ENCODE results near the gene ATP8B3. TPM values are rescaled to one million over a fixed set of nuclear protein-coding genes. Genes with fewer than 3 reads are reported as not detected.
A peak's percentile ranks its signal among the peaks of the same experiment; 100 is the strongest.

Gene ATP8B3
- total and polyA plus RNA-seq, 2 of the 13 experiments (the other 11 are each of a cell fraction or from before 2014, with no cell fraction given), result 2.6 to 5.9 TPM

DNA sequence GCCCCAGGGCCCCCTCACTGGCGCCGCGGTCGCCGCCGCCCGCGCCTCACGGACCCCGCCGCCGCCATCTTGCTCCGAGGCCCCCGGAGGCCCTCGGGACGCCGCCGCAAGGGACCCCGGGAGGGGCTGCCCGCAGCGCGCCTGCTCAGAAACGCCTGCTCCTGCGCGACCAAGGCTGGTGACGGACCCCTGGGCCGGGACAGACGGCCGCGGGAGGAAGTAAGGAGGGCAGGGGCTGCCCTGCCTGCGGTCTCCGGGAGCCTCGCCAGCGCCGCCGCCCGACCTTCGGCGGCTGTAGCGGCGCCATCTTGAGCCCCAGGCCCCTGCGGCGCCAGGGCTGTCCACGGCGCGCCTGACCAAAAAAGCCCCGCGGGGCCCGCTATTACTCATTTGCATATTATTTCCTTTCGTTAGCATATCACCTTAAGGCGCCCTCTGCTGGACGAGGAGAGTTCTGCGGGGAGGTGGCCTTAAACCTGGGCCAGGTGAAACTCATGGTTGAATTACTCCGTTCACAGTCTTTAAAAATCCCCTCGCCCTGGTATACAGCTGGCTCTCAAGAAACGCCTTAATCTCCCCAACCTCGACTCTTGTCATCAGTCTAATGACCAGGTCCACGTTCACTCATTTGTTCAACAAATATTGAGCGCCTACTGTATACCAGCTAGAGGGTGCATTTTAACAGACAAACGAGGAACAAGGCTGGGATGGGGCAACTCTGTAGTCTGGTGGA lies 36.5 kb upstream of the ATP8B3 start, which contains the start of gene REXO1 (continued):
- TF ChIP-seq, protein P1, sequence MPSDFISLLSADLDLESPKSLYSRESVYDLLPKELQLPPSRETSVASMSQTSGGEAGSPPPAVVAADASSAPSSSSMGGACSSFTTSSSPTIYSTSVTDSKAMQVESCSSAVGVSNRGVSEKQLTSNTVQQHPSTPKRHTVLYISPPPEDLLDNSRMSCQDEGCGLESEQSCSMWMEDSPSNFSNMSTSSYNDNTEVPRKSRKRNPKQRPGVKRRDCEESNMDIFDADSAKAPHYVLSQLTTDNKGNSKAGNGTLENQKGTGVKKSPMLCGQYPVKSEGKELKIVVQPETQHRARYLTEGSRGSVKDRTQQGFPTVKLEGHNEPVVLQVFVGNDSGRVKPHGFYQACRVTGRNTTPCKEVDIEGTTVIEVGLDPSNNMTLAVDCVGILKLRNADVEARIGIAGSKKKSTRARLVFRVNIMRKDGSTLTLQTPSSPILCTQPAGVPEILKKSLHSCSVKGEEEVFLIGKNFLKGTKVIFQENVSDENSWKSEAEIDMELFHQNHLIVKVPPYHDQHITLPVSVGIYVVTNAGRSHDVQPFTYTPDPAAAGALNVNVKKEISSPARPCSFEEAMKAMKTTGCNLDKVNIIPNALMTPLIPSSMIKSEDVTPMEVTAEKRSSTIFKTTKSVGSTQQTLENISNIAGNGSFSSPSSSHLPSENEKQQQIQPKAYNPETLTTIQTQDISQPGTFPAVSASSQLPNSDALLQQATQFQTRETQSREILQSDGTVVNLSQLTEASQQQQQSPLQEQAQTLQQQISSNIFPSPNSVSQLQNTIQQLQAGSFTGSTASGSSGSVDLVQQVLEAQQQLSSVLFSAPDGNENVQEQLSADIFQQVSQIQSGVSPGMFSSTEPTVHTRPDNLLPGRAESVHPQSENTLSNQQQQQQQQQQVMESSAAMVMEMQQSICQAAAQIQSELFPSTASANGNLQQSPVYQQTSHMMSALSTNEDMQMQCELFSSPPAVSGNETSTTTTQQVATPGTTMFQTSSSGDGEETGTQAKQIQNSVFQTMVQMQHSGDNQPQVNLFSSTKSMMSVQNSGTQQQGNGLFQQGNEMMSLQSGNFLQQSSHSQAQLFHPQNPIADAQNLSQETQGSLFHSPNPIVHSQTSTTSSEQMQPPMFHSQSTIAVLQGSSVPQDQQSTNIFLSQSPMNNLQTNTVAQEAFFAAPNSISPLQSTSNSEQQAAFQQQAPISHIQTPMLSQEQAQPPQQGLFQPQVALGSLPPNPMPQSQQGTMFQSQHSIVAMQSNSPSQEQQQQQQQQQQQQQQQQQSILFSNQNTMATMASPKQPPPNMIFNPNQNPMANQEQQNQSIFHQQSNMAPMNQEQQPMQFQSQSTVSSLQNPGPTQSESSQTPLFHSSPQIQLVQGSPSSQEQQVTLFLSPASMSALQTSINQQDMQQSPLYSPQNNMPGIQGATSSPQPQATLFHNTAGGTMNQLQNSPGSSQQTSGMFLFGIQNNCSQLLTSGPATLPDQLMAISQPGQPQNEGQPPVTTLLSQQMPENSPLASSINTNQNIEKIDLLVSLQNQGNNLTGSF (CRISPR knock-in tag; IDR thresholded peaks at IDR 0.05), result no peak
- TF ChIP-seq HCFC1 (IDR thresholded peaks at IDR 0.05; ENCODE audit: low read depth, low read length) (peak; percentile 59), ZSCAN31 (CRISPR knock-in tag; IDR thresholded peaks at IDR 0.05; ENCODE audit: low read depth) (peak; percentile 82), PHF8 (CRISPR knock-in tag; IDR thresholded peaks at IDR 0.05) (peak; percentile 60), NCOA1 (CRISPR knock-in tag; IDR thresholded peaks at IDR 0.05) (no peak; the same call in 1 of the 2 replicates), MATR3 (CRISPR knock-in tag; IDR thresholded peaks at IDR 0.05) (no peak), ZNF792 (CRISPR knock-in tag; IDR thresholded peaks at IDR 0.05) (0 out of 2 replicates have a peak, but pooled peaks have one; percentile 40), SRSF4 (IDR thresholded peaks at IDR 0.05; ENCODE audit: low read depth, low read length, poor library complexity, severe bottlenecking) (no peak), ZNF180 (CRISPR knock-in tag; IDR thresholded peaks at IDR 0.05; ENCODE audit: borderline replicate concordance, low read depth) (no peak), MTA1 (CRISPR knock-in tag; IDR thresholded peaks at IDR 0.05; ENCODE audit: borderline replicate concordance) (no peak), NR3C1 (CRISPR knock-in tag; IDR thresholded peaks at IDR 0.05) (no peak), HNRNPK (IDR thresholded peaks at IDR 0.05; ENCODE audit: low read depth, low read length, poor library complexity, severe bottlenecking) (no peak), KLF16 (CRISPR knock-in tag; IDR thresholded peaks at IDR 0.05) (peak in 1 of 2 experiments; percentile 38; a peak in 2 of 4 replicates)
- TF ChIP-seq, protein P2, sequence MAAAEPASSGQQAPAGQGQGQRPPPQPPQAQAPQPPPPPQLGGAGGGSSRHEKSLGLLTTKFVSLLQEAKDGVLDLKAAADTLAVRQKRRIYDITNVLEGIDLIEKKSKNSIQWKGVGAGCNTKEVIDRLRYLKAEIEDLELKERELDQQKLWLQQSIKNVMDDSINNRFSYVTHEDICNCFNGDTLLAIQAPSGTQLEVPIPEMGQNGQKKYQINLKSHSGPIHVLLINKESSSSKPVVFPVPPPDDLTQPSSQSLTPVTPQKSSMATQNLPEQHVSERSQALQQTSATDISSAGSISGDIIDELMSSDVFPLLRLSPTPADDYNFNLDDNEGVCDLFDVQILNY (CRISPR knock-in tag; conservative IDR thresholded peaks at IDR 0.05), result no peak
- TF ChIP-seq, protein P3, sequence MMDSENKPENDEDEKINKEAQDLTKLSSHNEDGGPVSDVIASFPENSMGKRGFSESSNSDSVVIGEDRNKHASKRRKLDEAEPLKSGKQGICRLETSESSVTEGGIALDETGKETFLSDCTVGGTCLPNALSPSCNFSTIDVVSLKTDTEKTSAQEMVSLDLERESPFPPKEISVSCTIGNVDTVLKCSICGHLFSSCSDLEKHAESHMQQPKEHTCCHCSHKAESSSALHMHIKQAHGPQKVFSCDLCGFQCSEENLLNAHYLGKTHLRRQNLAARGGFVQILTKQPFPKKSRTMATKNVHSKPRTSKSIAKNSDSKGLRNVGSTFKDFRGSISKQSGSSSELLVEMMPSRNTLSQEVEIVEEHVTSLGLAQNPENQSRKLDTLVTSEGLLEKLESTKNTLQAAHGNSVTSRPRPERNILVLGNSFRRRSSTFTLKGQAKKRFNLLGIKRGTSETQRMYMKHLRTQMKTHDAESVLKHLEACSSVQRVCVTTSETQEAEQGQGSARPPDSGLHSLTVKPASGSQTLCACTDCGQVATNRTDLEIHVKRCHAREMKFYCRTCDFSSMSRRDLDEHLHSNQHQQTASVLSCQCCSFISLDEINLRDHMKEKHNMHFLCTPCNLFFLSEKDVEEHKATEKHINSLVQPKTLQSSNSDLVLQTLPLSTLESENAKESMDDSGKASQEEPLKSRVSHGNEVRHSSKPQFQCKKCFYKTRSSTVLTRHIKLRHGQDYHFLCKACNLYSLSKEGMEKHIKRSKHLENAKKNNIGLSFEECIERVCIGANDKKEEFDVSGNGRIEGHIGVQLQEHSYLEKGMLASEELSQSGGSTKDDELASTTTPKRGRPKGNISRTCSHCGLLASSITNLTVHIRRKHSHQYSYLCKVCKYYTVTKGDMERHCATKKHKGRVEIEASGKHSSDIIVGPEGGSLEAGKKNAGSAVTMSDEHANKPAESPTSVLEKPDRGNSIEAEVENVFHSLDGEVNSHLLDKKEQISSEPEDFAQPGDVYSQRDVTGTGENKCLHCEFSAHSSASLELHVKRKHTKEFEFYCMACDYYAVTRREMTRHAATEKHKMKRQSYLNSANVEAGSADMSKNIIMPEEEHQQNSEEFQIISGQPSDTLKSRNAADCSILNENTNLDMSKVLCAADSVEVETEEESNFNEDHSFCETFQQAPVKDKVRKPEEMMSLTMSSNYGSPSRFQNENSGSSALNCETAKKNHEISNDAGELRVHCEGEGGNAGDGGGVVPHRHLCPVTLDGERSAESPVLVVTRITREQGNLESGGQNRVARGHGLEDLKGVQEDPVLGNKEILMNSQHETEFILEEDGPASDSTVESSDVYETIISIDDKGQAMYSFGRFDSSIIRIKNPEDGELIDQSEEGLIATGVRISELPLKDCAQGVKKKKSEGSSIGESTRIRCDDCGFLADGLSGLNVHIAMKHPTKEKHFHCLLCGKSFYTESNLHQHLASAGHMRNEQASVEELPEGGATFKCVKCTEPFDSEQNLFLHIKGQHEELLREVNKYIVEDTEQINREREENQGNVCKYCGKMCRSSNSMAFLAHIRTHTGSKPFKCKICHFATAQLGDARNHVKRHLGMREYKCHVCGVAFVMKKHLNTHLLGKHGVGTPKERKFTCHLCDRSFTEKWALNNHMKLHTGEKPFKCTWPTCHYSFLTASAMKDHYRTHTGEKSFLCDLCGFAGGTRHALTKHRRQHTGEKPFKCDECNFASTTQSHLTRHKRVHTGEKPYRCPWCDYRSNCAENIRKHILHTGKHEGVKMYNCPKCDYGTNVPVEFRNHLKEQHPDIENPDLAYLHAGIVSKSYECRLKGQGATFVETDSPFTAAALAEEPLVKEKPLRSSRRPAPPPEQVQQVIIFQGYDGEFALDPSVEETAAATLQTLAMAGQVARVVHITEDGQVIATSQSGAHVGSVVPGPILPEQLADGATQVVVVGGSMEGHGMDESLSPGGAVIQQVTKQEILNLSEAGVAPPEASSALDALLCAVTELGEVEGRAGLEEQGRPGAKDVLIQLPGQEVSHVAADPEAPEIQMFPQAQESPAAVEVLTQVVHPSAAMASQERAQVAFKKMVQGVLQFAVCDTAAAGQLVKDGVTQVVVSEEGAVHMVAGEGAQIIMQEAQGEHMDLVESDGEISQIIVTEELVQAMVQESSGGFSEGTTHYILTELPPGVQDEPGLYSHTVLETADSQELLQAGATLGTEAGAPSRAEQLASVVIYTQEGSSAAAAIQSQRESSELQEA (CRISPR knock-in tag; IDR thresholded peaks at IDR 0.05; ENCODE audit: not compliant biosample characterization), result no peak
